Transverse colon (tissue), 4 donors: Measurements from ENCODE around the gene TEX19. TPM values are rescaled to one million over a fixed set of nuclear protein-coding genes. Genes with fewer than 3 reads are reported as not detected.

Source experiments
- DNase-seq: peaks from one replicate; pipeline ENCODE4 v3.0.0-alpha.2; 2019
- H3K27ac ChIP-seq, 4 donors: fragments of 200-600 bp; sonication (generic); 2 replicates each; pipeline ENCODE4 v1.5.1; 2016 to 2018; ENCODE audit warnings: inconsistent platforms in 4 of 4
- H3K27me3 ChIP-seq: fragments of 200-600 bp; sonication (generic); 2 replicates; pipeline ENCODE4 v1.5.1; 2017; ENCODE audit warnings: inconsistent platforms
- H3K36me3 ChIP-seq, 4 donors: fragments of 200-600 bp; sonication (generic); 2 replicates each; pipeline ENCODE4 v1.5.1; 2017 to 2019; ENCODE audit warnings: inconsistent platforms in 4 of 4
- H3K4me1 ChIP-seq, 4 donors: fragments of 200-600 bp; sonication (generic); 2 replicates each; pipeline ENCODE4 v1.5.1; 2017 to 2020; ENCODE audit warnings: inconsistent platforms in 4 of 4
- H3K4me3 ChIP-seq, 4 donors: fragments of 200-600 bp; sonication (generic); 1 replicate in 1 of 4; 2 replicates in 3 of 4; pipeline versions ENCODE4 v1.5.1 to v1.6.1; 2017 to 2019; ENCODE audit warnings: inconsistent platforms in 4 of 4
- H3K9me3 ChIP-seq, 2 donors: fragments of 200-600 bp; sonication (generic); 2 replicates each; pipeline ENCODE4 v1.5.1; 2017 to 2019; ENCODE audit warnings: inconsistent platforms in 2 of 2
- CTCF ChIP-seq, 5 experiments: fragments of 200-600 bp in 3 of 5; fragments of 450-650 bp in 2 of 5; sonication (generic) in 3 of 5; IDR thresholded peaks; 1 replicate in 2 of 5; 2 replicates in 3 of 5; pipeline ENCODE4 v1.5.1; 2016 to 2017; ENCODE audit warnings: antibody characterized with exemption in 5 of 5, inconsistent platforms in 3 of 5, mild to moderate bottlenecking in 2 of 5, moderate library complexity in 1 of 5
- EP300 ChIP-seq: sonication (generic); formaldehyde crosslinking; IDR thresholded peaks from one replicate; pipeline ENCODE4 v1.6.1; 2017; ENCODE audit warnings: antibody characterized with exemption, low read depth
- POLR2A ChIP-seq: fragments of 450-650 bp; IDR thresholded peaks from one replicate; pipeline ENCODE4 v1.6.1; 2016; ENCODE audit warnings: antibody characterized with exemption, mild to moderate bottlenecking, moderate library complexity
- POLR2AphosphoS5 ChIP-seq, 3 donors: sonication (generic); formaldehyde crosslinking; IDR thresholded peaks; one replicate each; pipeline ENCODE4 v1.6.1; 2016; ENCODE audit warnings: antibody characterized with exemption in 3 of 3
- WGBS, 2 donors: methylation state at CpG; one replicate each; pipeline ENCODE4 v1.1.5; 2018; ENCODE audit warnings: low coverage in 1 of 2; 5-methylcytosine and 5-hydroxymethylcytosine counted together
- in situ Hi-C, 4 donors: fragments of 200-750 bp; cut with MboI; loops; one replicate each; pipeline versions ENCODE4 v1.15.0 to v1.15.1; 2017; ENCODE audit warnings: low sequenced_read_pairs in 3 of 4, low pct_ligation_motif_present in 1 of 4, low pct_unique_long_range_greater_than_20kb in 1 of 4
- intact Hi-C: fragments of 100-400 bp; cut with DNase I; formaldehyde crosslinking; loops from one replicate; pipeline ENCODE4 v1.15.1; 2023; ENCODE audit warnings: low total_unique reads
- total RNA-seq, 4 donors: library from RNA; depleted of rRNA; stranded (reverse); fragments of >200 nt; gene quantifications; one replicate each; pipeline ENCODE4 v1.1.0, GENCODE V29; 2016

Gene TEX19
- total RNA-seq, 4 donors from 2014 or later = not detected

GRCh38 chr17:82373731-82374625, 14.9 kb downstream of the TEX19 start:
- intact Hi-C loops = no loop called here
- TF ChIP-seq CTCF (IDR thresholded peaks at IDR 0.05) = no peak
- TF ChIP-seq POLR2AphosphoS5 (IDR thresholded peaks at IDR 0.05) = no peak
- TF ChIP-seq POLR2A = no peak
- TF ChIP-seq EP300 = no peak
- Histone ChIP-seq H3K4me1 (peaks cover 9 to 34% (median 26%) of the 10 kb centered on the region in 4 donors), H3K9me3 (no peaks in the 10 kb centered on the region), H3K4me3 (no peak overlapping the region), H3K27me3 (peaks cover 92% of the 10 kb centered on the region), H3K27ac (no peak overlapping the region), H3K36me3 (no peaks in the 10 kb centered on the region)
- in situ Hi-C loops = no loop called here
- no peak for DNase-seq
- WGBS, 2 donors = 70 to 80% methylated on average over 1 to 22 of the region's 37 CpGs

GRCh38 chr17:82374626-82375331, 15.7 kb downstream of the TEX19 start:
- H3K27me3 ChIP-seq = peaks cover 89% of the 10 kb centered on the region
- in situ Hi-C loops = no loop called here

GRCh38 chr17:82375359-82376041, 16.5 kb downstream of the TEX19 start:
- in situ Hi-C loops = no loop called here
- no peak for TF ChIP-seq POLR2AphosphoS5 (IDR thresholded peaks at IDR 0.05)
- no peak for TF ChIP-seq CTCF (IDR thresholded peaks at IDR 0.05)
- TF ChIP-seq POLR2A = no peak
- no peak for TF ChIP-seq EP300
- Histone ChIP-seq H3K27ac (no peak overlapping the region), H3K9me3 (no peaks in the 10 kb centered on the region), H3K4me1 (peaks cover 9 to 26% (median 20%) of the 10 kb centered on the region in 4 donors), H3K4me3 (no peak overlapping the region), H3K36me3 (no peaks in the 10 kb centered on the region), H3K27me3 (peaks cover 89% of the 10 kb centered on the region)
- intact Hi-C loops = loop anchor here (5.0 kb wide), 1 partner anchor 1453 kb away; no protein-coding TSS in a partner anchor
- no peak for DNase-seq
- 71% methylated on average over 26 of the region's 46 CpGs; no CpG with 5 or more reads in 1 of the 2 donors for WGBS, 2 donors

More at GRCh38 chr17:82374626-82375331, 15.7 kb downstream of the TEX19 start:
- no peaks in the 10 kb centered on the region for H3K9me3 ChIP-seq
- WGBS, 2 donors = 44% methylated on average over 54 of the region's 79 CpGs; no CpG with 5 or more reads in 1 of the 2 donors
- no peak for DNase-seq
- peaks cover 9 to 33% (median 26%) of the 10 kb centered on the region in 4 donors for H3K4me1 ChIP-seq
- no peak for TF ChIP-seq CTCF (IDR thresholded peaks at IDR 0.05)
- TF ChIP-seq POLR2AphosphoS5 (IDR thresholded peaks at IDR 0.05) = no peak
- TF ChIP-seq EP300 = no peak
- no peak for TF ChIP-seq POLR2A
- no peak overlapping the region for H3K27ac ChIP-seq
- intact Hi-C loops = loop anchor here (5.0 kb wide), 1 partner anchor 1452 kb away; no protein-coding TSS in a partner anchor
- no peak overlapping the region for H3K4me3 ChIP-seq
- H3K36me3 ChIP-seq = no peaks in the 10 kb centered on the region
